ENCODE measurements around the gene TP53I11.

The TP53I11 gene

DNA sequence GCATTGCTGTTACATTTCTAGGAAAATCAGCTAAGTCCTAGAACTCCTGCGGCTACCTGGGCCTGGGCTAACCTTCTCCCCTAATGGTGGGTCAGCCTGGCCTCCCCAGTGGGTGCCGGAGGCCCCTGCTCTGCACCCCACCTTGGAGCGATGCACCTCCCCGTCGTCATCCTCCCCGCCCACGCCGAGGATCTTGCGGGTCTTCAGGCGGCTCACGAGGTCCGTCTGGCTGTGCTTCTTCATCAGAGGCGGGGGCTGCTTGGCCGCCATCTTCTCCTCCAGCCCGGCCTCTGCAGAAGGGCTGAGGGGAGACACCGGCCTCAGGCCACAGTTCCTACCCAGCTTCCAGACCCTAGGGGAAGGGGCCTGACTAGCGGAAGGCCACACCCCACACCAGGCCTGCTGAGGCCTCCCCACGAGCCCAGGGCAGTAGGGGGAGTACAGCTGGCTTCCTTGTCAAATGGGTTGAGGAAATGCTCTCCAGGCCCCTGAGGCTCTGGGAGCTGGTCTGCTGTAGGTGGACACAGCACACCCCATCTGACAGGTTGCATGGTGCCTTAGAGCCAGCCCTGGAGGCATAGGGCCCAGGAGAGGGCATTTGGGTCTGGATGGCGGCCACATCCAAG lies 12.5 kb downstream of the TP53I11 start:
- DNase-seq: no peak

DNA sequence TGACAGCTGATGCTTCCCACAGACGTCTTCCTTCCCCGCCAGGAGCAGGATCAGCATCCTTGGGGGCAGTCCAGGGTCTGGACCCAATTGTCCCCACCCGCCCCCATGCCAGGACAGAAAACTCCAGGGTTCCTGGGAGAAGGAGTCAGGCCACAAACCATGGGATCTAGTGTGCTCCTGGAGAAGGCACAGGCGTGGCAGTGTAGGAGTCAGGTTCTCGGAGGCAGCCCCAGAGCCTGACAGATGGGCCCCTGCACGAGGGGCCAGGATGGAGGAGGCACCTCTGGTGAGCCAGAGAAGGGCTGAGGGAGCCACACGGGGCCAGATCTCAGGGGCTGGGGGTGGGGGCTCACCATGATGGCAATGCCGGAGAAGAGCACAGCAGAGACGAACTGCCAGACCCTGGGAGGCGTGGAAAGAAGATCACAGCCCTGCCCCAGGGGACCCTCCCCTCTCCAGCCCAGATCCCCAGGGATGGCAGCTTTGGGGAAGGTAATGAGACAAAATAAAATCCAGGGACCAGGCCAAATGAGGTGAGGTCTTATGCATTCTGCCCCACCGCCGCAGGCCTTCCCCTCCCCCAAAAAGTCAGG lies 13.6 kb downstream of the TP53I11 start:
- DNase-seq: no peak

DNA sequence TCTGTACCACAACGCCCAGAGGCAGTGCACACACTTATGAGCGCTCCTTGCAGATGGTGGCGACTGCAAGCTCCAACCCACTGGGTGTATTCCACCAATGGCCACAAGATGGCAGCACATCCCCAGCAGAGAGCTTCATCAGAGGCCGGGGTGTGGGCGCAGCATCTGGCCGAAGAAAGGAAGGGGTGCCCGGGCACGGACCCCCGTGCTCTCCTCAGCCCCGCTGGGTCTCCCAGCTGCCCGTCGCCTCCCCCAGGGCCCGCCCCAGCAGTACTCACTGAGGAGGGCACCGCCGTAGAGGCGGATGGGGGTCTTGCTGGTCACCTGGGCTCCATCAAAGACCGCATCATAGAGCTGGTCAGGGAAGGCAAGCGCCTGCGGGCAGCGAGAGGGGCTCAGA lies 14.2 kb downstream of the TP53I11 start:
- DNase-seq: peak; percentile 76

DNA sequence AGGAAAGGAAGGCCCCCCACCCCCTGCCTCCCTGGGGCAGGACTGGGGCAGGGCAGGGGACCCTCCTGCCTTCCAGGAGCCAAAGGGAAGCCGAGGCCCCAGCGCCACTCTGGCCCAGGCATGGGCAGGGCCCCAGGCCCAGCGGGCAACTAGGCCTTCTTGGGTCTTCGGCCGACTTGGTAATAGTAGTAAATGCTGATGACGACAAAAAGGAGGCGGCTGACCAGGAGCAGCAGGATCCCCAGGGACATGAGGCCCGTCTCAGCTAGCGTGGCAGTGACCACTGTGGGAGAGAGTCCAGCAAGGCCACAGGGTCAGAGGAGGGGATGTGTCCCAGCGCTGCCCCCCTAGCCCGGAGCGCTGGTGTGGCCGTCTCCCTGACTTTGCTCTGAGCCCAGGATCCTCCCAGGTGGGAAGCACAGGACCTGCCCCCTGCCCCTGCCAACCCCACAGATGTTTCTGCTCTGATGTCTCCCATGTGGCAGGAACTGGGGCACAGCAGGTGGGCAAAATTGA lies 15.9 kb downstream of the TP53I11 start:
- DNase-seq: no peak

DNA sequence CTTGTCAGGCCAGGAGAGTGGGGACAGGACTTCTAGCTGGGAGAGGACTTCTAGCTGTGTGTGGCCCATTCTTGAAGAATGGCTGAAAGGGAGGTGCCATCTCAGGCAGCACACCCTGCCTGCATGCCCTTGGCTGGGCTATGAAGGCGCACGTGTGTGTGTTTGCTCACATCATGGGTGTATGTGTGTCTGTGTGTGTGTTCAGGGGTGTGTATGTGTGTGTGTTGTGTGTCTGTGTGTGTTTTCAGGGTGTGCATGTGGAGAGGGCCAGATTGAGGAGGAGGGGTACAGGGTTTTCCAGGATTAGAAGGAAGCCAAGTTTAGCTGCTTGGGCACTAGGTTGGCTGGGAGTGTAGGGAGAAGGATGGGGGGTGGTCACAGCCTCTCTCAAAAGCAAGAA lies 16.6 kb downstream of the TP53I11 start:
- no peak for DNase-seq

DNA sequence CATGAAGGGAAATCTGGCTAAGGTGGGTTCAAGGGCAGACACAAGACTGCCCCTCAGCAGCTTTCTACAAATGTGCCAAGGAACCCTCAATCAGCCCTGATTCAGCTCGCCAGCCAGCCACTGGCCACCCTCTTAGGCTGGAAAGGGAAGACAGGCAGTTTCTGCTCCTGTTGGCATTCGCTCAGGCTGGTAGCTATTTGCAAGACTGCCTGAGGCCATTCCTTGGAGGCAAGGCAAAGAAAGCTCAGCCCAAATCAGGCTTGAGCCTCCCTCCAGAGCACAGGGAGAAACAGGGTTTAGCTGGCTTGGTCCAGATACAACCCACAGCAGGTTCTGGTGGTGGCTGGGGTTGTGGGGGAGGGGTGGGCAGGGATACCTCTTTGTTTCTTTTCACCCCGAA lies 19.2 kb downstream of the TP53I11 start:
- DNase-seq: no peak

DNA sequence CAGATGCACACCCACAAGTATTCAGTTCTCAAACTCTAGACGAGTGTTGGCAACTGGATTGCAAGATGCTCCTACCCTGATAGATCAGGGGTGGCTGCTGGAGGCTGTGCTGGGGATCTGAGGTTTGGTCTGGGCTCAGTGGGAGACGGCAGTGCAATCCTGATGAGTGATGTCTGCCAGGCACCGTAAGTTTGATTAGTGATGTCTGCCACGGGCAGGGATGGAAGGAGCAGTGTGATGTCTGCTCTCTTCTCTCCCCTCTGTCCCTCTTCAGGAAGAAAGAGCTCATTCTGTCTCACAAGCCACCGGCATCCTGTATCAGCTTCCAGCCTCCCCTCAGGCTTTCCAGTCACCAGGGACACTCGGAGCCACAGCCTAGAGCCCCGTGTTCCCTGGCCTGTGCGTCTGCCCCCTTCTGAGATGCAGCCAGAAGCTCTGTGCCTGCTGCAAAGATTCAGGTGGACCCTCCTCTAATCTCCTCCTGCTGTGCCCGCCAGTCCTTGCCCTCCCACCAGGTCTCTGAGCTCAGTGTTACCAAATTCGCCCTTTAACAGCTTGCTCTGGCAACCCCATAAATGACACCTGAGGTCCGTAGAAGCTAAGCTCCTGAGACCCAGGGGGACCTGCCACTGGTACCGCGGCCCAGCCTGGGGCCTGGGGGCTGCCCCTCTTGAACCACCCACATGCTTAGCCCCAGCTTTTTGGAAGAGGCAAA lies 19.9 kb downstream of the TP53I11 start:
- no peak for DNase-seq

DNA sequence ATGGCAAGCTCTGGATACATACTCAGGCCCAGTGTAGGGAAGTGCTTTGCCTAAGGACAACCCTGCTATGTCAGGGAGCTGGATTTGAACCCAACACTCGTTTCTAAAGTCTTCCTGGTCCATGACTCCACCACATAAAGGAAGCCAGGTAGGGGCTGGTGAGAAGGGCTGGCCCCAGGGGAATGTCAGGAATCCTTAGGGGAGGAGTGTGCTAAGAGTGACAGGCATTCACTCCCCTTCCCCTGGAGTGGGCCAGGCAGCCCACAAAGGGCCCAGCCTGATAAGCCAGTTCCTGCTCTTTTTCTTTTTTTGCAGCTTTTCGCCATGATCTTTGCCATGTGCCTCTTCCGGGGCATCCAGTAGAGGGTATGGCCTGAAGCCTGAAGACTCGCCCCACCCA lies 21.9 kb downstream of the TP53I11 start:
- DNase-seq: no peak

DNA sequence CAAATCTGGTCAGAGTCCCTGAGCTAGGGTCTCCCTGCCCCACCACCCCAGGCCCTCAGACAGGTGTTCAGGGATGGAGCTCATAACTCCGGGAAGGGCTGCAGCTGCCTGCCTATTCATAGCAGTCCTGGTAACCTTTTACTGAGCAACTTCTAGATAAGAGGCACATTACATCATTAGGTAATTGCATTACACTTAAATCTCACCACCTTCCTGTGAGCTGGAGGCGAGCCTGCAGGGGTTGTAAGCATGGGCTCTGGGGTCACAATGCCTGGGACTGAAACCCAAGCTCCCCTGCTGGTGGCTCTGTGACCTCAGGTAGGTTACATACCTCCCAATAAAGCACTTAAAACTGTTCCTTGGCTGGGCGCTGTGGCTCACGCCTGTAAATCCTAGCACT lies 22.5 kb downstream of the TP53I11 start:
- no peak for DNase-seq

DNA sequence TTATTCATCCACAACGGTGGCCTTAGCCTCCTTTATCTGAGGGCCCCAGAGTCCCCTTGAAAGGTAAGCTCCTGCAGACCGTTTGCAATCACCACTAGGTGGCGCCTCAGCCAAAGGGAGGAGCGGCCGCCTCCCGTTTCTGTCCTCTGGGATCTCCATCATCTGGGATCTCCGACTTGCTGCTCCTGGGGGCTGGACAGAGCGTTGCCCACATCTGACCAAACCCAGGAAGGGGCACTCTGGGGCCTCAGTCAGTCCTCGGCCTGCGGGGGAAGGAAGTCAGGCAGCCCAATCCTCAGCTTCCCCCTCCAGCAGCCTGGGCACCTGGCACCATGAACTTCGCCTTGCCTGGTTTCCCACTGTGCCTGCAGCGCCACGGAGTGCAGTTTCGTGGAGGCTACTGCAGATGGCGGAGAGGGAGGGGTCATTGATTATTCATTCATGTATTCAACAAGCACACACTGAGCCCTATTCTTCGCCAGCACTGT lies 23.5 kb downstream of the TP53I11 start:
- DNase-seq: peak; percentile 53

DNA sequence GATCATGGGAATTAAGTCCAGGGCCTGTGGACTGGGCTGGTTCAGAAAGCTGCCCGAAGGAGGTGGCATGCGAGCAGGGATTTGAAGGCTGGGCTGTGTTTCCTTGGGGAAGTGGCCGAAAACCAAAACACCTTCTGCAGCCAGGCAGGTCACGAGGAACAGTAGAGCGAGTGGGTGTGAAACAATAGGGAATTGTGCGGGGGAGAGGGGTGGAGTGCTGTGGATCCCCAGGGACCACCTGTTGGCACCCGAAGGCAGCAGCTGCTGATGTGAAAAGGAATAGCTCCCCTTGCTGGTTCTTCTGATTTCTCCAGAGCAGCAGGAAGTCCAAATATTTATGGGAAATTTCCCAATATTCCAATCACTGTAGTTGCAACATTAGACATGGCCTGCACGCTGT lies 24.6 kb downstream of the TP53I11 start:
- no peak for DNase-seq

DNA sequence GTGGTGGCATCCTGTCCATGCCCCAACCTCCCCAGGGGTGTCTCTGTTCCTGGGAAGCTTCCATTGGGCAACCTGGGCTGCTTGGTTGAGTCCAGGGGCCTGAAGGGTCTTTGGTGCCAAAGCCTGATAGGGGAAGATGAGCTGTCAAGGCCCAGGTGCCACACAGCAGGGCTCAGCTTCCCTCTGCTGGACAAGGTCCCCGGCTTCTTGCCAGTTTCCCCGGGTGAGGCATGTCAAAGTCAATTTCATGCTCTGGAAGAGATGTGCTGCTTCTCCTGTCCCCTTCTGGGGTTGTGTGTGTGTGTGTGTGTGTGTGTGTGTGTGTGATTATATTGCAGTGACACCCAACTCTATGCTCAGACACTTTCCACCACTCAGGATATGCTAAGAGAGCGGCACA lies 26.9 kb downstream of the TP53I11 start:
- no peak for DNase-seq

DNA sequence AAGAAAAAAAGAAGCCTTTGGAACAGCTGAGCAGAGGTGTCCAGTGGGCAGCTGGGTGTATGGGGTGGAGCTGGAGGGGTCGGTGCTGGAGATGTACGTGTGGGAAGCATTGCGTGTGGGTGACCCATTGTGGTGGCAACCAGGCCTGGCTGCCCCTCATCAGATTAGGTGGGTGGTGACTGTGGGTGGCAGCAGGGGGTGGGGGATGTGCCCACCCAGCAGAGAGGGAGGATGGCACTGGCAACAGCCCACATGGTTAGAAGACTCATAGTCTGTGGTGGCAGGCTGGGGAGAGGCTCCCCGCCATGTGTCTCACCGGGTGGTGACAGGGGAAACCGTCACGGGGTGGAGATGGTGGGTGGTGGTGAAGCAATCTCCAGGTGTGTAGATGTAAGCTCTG lies 27.6 kb downstream of the TP53I11 start:
- no peak for DNase-seq

DNA sequence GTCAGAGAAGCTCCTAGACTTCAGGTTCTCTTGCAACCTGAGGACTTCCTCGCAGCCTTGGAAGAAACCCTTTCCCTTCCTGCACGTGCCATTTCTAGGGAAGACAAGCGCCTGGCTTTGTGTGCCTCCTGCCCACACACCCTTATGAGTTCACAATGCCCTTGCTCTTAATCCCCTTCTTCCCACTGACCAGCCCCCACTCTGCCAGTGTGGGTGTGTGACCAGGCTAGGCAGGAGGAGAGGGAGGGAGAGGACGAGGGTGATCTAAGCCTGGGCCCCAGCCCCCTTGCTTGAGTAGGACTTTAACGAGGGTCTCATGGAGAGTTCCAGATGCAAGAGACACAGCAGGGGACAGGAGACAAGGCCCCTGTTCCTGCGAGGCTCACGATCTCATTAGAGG lies 30.2 kb downstream of the TP53I11 start:
- no peak for DNase-seq

DNA sequence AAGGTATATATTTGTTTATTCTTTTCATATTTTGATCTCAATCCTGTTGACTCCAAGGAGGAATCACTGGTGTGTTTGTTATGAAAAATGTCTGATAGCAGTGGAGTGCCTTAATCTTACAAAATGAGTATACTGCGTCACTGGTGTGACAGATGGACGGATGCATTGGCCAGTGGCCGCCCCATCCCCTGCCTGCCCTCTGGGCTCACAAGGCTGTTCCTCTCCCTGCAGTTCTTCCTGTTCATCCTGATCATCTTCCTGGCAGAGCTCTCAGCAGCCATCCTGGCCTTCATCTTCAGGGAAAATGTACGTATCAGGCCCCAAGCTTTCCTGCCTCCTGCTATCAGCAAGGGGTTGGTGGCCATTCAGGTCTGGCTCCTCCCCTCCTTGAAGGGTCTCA lies 32.9 kb downstream of the TP53I11 start:
- no peak for DNase-seq

DNA sequence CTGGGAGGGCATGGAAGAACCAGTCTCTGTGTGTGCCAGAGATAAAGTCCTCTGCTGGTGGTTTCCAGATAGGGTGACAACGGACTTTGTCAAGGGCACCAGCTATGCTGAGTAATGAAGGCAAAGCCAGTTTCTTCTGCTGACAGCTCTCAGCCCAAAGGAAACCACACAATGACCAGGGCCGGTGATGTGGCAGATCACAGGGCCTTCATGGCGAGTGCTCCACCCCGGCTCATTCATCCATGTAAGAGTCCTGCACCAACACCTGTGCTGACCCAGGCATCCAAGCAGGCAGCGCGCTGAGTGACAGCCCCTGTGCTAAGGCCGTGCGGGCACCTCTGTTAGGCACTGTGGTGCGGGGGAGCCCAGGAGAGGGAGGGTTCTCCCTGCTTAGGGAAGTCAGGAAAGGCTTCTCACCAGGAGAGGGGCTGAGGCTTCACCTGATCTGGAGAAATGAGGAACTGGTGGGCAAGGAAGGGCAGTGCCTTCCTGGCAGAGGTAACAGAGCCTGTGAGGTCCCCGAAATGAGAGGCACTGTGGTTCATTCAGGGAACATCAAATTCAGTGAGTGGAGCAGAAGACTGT lies 33.8 kb downstream of the TP53I11 start:
- DNase-seq: no peak

DNA sequence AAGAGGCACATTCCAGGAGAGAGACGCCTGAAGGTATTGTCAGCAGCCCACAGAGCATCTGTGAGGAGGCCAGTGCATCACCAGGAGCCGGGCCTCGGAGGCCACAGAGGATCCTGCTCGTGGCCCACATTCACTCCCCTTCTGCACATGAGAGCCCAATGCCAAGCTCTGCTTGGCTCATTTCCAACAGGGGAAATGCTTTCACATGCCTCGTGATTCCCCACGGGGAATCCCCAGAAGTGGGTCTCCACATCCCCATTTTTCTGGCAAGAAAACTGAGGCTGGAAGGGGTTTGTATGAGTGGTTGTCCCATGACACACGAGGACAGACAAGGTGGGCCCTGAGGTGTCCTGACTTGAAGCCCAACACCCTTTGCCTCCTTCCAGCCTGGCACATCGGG lies 34.4 kb downstream of the TP53I11 start:
- DNase-seq: no peak

DNA sequence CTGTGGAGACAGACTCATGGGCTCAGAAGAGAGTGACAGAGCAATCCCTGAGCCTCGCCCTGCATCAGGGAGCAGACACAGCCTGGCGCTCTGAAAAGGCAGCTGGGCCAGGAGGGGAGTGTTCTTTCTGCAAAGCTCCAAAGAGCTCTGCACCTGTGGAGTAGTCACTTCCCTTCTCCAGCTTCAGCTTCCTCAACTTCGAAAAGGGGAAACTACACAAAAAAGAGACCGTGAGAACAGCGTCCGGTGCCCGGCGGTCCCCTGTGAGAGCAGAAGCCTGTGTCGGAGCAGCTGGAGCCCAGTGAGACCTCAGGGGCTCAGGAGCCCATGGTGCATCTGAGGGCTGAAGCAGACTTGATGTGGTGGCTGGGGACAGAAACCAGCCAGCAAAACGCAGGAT lies 35.1 kb downstream of the TP53I11 start:
- no peak for DNase-seq

DNA sequence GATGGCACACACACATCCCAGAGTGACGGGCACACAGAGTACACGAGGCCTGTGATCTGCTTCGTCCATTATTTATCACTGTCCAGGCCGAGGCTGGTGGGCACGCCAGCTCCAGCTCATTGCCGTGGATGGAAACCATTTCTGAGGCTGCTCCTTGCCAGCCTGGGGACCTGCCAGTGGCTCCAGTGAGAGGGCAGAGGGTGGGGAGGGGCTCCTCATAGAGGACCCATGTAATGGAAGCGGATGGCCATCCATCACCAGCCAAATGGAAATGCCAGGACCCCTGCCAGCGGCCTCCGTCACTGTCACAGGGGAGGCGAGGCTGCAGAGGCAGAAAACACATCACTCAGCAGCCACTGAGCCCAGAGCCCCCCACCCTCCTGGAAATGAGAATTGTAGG lies 35.7 kb downstream of the TP53I11 start:
- no peak for DNase-seq

DNA sequence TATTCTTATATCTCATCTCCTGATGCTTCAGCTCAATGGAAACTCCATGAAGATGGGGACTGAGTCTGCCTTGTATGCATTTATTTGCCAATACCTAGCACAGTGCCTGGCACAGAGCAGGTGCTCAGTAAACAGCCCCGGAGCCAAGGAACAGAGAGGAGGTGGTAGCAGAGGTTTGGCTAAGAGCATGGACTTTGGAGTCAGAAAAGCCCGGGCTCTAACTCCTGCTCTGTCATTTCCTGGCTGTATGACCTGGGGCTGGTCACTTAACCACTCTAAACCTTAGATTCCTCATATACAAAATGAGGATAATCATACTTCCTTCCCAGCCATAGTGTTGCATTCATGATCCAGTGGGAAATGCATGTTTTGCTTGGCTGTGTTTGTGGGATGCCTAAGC lies 36.6 kb downstream of the TP53I11 start:
- DNase-seq: no peak

DNA sequence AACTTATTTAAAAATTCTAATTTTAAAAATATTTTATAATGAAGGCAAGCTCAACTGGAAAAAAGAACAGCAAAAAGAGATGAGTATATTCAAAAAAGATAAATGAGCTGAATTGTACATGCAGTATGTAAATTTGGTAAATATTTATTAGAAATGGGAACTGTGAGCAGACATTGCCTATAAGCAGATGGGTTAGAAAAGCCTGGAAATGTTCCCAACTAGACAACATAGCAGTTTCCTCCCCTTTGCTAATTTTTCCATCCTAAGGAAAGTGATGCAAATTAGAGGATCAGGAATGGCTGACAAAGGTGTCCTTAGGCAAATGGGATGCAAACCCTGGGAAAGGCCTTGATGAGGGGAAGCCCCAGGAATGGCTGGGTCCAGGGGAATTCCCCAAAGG lies 37.2 kb downstream of the TP53I11 start:
- DNase-seq: no peak

DNA sequence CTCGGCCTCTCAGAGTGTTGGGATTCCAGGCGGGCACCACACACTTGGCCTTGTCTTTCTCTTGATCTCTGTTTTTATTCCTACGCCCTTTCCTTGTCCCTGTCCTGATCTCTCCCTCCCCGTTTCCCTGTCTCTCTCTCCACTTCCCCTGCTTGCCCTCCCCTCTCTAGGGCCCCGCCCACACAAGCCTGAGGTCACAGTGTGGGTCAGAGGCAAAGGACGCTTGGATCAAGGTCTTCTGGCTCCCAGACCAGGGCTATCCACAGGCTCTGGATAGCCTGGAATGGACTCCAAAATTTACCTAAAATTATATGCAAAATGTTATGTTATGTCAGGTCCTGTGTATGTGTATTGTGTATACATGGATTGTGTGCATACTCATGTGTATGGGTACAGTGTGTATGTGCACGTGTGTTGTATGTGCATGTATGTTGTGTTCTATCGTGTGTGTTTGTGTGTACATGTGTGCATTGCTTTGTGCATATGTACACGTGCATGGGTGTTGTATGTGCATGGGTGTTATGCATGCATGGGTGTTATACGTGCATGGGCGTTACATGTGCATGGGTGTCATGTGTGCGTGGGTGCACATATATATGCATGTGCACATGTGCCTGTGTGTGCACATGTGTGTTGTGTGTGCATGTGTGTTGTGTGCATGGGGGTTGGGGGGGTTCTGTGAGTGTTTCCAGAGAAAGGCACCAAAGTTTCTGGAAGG lies 38.3 kb downstream of the TP53I11 start:
- no peak for DNase-seq

Data from effector CD4-positive, alpha-beta T cell (primary cell).